K562 (cell line): ENCODE data around the gene CBLL2. TPM values are rescaled to one million over a fixed set of nuclear protein-coding genes. Genes with fewer than 3 reads are reported as not detected.

Experiments used
- ATAC-seq: fragments of 200-7000 bp; cut with Tn5 transposase; 3 replicates; pipeline ENCODE4 v1.9.1; 2020; ENCODE audit warnings: moderate library complexity
- BruUV-seq: library from RNA; stranded (reverse); fragments of 400-500 nt; replicated peaks from 2 replicates; lab custom pipeline; 2021; lab: Mats Ljungman, UMichigan
- CTCF ChIA-PET: fragments of 300-600 bp; formaldehyde crosslinking; extraction: SDS; loops from one replicate; lab custom pipeline; 2021; ENCODE audit warnings: low intra/inter-chr PET ratio; lab: Yijun Ruan, JAX
- POLR2A ChIA-PET: fragments of 300-600, 350-650 bp; sonication (Branson Sonifier 250); formaldehyde crosslinking; extraction: SDS; loops from one replicate; lab custom pipeline; 2021; ENCODE audit warnings: antibody characterized with exemption, inconsistent platforms; lab: Yijun Ruan, JAX
- DNase-seq, 4 experiments: peaks; one replicate each; pipeline versions ENCODE4 v3.0.0 to v3.0.0-alpha.2; 2011 to 2018; ENCODE audit warnings: low spot score in 3 of 4, mixed read lengths in 3 of 4; ENCODE audit errors: extremely low read depth in 1 of 4
- FAIRE-seq: peaks from 2 replicates; lab custom pipeline; 2011; peaks lifted over from hg19 to GRCh38; lab: Jason Lieb, UNC
- H2AFZ ChIP-seq: 2 replicates; pipeline ENCODE4 v1.6.0; 2011; ENCODE audit warnings: low read depth, low read length, control low read depth, inconsistent platforms
- H3K27ac ChIP-seq: fragments of 200-600 bp; 3 replicates; pipeline ENCODE4 v1.8.0; 2011; ENCODE audit warnings: low read depth, mild to moderate bottlenecking, control low read depth, inconsistent platforms, low read length, moderate library complexity, mixed read lengths; ENCODE audit errors: extremely low read depth
- H3K27me3 ChIP-seq, 2 experiments: fragments of 300-600 bp in 1 of 2; 2 replicates in 1 of 2; 3 replicates in 1 of 2; pipeline versions ENCODE4 v1.6.0 to v1.8.0; 2011; ENCODE audit warnings: inconsistent platforms in 2 of 2, low read length in 2 of 2, mild to moderate bottlenecking in 1 of 2, mixed read lengths in 1 of 2, moderate library complexity in 1 of 2; ENCODE audit not compliant: control insufficient read depth in 2 of 2, insufficient read depth in 2 of 2
- H3K36me3 ChIP-seq: fragments of 300-600 bp; 3 replicates; pipeline ENCODE4 v1.8.0; 2011; ENCODE audit warnings: mild to moderate bottlenecking, low read length, inconsistent platforms; ENCODE audit not compliant: control insufficient read depth, insufficient read depth
- H3K4me1 ChIP-seq, 2 experiments: fragments of 200-600 bp in 1 of 2; replicated peaks in 1 of 2; 2 replicates in 1 of 2; 3 replicates in 1 of 2; pipeline versions ENCODE4 v1.5.1 to v1.8.0; 2011; ENCODE audit warnings: inconsistent platforms in 2 of 2, low read length in 2 of 2, mild to moderate bottlenecking in 1 of 2, mixed read lengths in 1 of 2, moderate library complexity in 1 of 2; ENCODE audit not compliant: control insufficient read depth in 2 of 2, insufficient read depth in 2 of 2
- H3K4me2 ChIP-seq: 2 replicates; pipeline ENCODE4 v1.6.1; 2011; ENCODE audit warnings: low read length, control low read depth, inconsistent platforms, mixed read lengths; ENCODE audit not compliant: insufficient read depth
- H3K4me3 ChIP-seq: fragments of 200-600 bp; sonication (generic), shearing (Covaris generic); 2 replicates; pipeline ENCODE4 v1.5.1; 2016; ENCODE audit warnings: control low read depth, inconsistent platforms
- H3K79me2 ChIP-seq: fragments of 200-600 bp; 3 replicates; pipeline ENCODE4 v1.8.0; 2011; ENCODE audit warnings: low read length, inconsistent platforms; ENCODE audit not compliant: control insufficient read depth, insufficient read depth
- H3K9ac ChIP-seq, 2 experiments: 2 replicates each; pipeline versions ENCODE4 v1.6.0 to v1.6.1; 2011; ENCODE audit warnings: low read depth in 2 of 2, low read length in 2 of 2, control low read depth in 1 of 2, inconsistent platforms in 1 of 2, mild to moderate bottlenecking in 1 of 2, mixed read lengths in 1 of 2; ENCODE audit not compliant: insufficient read depth in 1 of 2
- H3K9me1 ChIP-seq: one replicate; pipeline ENCODE4 v1.6.0; 2011; ENCODE audit warnings: inconsistent platforms, mild to moderate bottlenecking, low read length, moderate library complexity; ENCODE audit not compliant: control insufficient read depth, insufficient read depth
- H3K9me3 ChIP-seq: replicated peaks from 2 replicates; pipeline ENCODE4 v1.5.1; 2011; ENCODE audit warnings: low read depth, low read length, inconsistent platforms; ENCODE audit not compliant: control insufficient read depth, insufficient read depth
- H4K20me1 ChIP-seq: replicated peaks from 2 replicates; pipeline ENCODE4 v1.6.1; 2011; ENCODE audit warnings: low read length, inconsistent platforms, mixed read lengths; ENCODE audit not compliant: control insufficient read depth, insufficient read depth
- EGR1 ChIP-seq: fragments of 450-650 bp; conservative IDR thresholded peaks from 2 replicates; pipeline ENCODE4 v1.6.1; 2017; ENCODE audit warnings: mild to moderate bottlenecking
- FOS ChIP-seq: IDR thresholded peaks from 3 replicates; pipeline ENCODE4 v1.6.1; 2011; ENCODE audit not compliant: insufficient read length; ENCODE audit errors: extremely low read depth
- HNRNPK ChIP-seq: fragments of 200-400 bp; formaldehyde crosslinking; IDR thresholded peaks from one replicate; pipeline ENCODE4 v1.6.1; 2018; ENCODE audit warnings: mild to moderate bottlenecking, low read depth, low read length; ENCODE audit not compliant: poor library complexity, severe bottlenecking
- IFI16 ChIP-seq: fragments of 250-450 bp; sonication (Bioruptor Pico); IDR thresholded peaks from 2 replicates; pipeline ENCODE4 v2.1.2; 2022; ENCODE audit warnings: mild to moderate bottlenecking, inconsistent platforms
- PHB2 ChIP-seq: fragments of 450-650 bp; IDR thresholded peaks from 2 replicates; pipeline ENCODE4 v1.6.1; 2017; ENCODE audit warnings: low read depth
- RCOR1 ChIP-seq, 2 experiments: IDR thresholded peaks; 2 replicates each; pipeline ENCODE4 v1.6.1; 2012; ENCODE audit warnings: low read depth in 2 of 2, low read length in 2 of 2, borderline replicate concordance in 1 of 2, improper control_type of control experiment in 1 of 2
- ZNF316 ChIP-seq: fragments of 450-650 bp; IDR thresholded peaks from 2 replicates; pipeline ENCODE4 v1.6.1; 2016
- ZNF347 ChIP-seq: fragments of 450-650 bp; formaldehyde crosslinking; IDR thresholded peaks from 2 replicates; pipeline ENCODE4 v1.4.0; 2020; ENCODE audit warnings: low read depth, mild to moderate bottlenecking, moderate library complexity
- whole genome bisulfite sequencing: fragments of 100-300 bp; shearing (Covaris generic); methylation state at CpG from one replicate; pipeline ENCODE4 v1.1.6; 2016; ENCODE audit warnings: low coverage, mixed read lengths; ENCODE audit not compliant: insufficient coverage; ENCODE audit errors: missing lambda C conversion rate; 5-methylcytosine and 5-hydroxymethylcytosine counted together
- in situ Hi-C: fragments of 300-500 bp; cut with MboI; formaldehyde crosslinking; loops from 4 replicates; pipeline ENCODE4 v1.15.0; 2018; ENCODE audit warnings: inconsistent platforms, mixed read lengths
- intact Hi-C: fragments of 100-400 bp; cut with micrococcal nuclease; formaldehyde crosslinking; loops from 2 replicates; pipeline ENCODE4 v1.14.2; 2022
- polyA plus RNA-seq, 8 experiments: library from polyadenylated mRNA; depleted of rRNA in 4 of 8; stranded (reverse) in 5 of 8; unstranded in 3 of 8; fragments of >200 nt; fragmentation: Nextera tagmentation in 2 of 8; fragmentation: Illumina TruSeq in 1 of 8; extraction: Ambion mirVana in 2 of 8; extraction: Trizol in 1 of 8; gene quantifications; 2 replicates each; pipeline versions ENCODE4 v1.2.1 to v1.2.3, GENCODE V29; 2011 to 2014; ENCODE audit warnings: inconsistent platforms in 1 of 8, missing spikeins in 1 of 8
- total RNA-seq, 7 experiments: library from RNA; depleted of rRNA in 6 of 7; stranded (reverse); fragments of >200 nt in 6 of 7; fragmentation: Illumina TruSeq in 2 of 7; extraction: Trizol in 2 of 7; gene quantifications; 2 replicates each; pipeline versions ENCODE4 v1.2.1 to v1.2.3, GENCODE V29; 2011 to 2021; ENCODE audit warnings: low replicate concordance in 1 of 7
- TF ChIP-seq, protein P1 (sequence below), 2 experiments: fragments of 450-650 bp; IDR thresholded peaks; 2 replicates each; pipeline ENCODE4 v1.6.1; 2016; ENCODE audit warnings: mild to moderate bottlenecking in 2 of 2, borderline replicate concordance in 1 of 2, low read depth in 1 of 2, moderate library complexity in 1 of 2

CBLL2 gene
- total and polyA plus RNA-seq, 9 of the 15 experiments (the other 6 are each of a cell fraction or from before 2014, with no cell fraction given), result not detected

DNA sequence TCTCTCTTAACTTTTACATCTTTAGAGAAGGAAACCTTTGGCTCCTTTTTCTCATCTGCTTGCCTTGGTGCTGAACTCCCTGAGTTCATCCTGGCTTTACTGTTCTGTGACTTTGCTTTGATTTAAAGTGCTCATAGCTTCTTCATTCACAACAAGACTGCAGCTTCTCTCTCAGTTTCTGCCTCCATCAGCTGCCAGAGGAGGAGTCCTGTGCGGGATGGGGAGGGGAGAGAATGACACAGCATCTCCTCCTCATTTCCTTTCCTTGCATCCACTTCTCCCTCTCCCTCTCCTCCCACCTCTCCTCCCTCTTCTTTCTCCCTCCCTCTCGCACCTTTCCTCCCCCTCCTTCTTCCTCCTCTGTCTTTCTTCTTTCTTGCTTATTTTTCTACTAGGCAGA lies 42.0 kb downstream of the CBLL2 start (continued):
- TF ChIP-seq, protein P1, sequence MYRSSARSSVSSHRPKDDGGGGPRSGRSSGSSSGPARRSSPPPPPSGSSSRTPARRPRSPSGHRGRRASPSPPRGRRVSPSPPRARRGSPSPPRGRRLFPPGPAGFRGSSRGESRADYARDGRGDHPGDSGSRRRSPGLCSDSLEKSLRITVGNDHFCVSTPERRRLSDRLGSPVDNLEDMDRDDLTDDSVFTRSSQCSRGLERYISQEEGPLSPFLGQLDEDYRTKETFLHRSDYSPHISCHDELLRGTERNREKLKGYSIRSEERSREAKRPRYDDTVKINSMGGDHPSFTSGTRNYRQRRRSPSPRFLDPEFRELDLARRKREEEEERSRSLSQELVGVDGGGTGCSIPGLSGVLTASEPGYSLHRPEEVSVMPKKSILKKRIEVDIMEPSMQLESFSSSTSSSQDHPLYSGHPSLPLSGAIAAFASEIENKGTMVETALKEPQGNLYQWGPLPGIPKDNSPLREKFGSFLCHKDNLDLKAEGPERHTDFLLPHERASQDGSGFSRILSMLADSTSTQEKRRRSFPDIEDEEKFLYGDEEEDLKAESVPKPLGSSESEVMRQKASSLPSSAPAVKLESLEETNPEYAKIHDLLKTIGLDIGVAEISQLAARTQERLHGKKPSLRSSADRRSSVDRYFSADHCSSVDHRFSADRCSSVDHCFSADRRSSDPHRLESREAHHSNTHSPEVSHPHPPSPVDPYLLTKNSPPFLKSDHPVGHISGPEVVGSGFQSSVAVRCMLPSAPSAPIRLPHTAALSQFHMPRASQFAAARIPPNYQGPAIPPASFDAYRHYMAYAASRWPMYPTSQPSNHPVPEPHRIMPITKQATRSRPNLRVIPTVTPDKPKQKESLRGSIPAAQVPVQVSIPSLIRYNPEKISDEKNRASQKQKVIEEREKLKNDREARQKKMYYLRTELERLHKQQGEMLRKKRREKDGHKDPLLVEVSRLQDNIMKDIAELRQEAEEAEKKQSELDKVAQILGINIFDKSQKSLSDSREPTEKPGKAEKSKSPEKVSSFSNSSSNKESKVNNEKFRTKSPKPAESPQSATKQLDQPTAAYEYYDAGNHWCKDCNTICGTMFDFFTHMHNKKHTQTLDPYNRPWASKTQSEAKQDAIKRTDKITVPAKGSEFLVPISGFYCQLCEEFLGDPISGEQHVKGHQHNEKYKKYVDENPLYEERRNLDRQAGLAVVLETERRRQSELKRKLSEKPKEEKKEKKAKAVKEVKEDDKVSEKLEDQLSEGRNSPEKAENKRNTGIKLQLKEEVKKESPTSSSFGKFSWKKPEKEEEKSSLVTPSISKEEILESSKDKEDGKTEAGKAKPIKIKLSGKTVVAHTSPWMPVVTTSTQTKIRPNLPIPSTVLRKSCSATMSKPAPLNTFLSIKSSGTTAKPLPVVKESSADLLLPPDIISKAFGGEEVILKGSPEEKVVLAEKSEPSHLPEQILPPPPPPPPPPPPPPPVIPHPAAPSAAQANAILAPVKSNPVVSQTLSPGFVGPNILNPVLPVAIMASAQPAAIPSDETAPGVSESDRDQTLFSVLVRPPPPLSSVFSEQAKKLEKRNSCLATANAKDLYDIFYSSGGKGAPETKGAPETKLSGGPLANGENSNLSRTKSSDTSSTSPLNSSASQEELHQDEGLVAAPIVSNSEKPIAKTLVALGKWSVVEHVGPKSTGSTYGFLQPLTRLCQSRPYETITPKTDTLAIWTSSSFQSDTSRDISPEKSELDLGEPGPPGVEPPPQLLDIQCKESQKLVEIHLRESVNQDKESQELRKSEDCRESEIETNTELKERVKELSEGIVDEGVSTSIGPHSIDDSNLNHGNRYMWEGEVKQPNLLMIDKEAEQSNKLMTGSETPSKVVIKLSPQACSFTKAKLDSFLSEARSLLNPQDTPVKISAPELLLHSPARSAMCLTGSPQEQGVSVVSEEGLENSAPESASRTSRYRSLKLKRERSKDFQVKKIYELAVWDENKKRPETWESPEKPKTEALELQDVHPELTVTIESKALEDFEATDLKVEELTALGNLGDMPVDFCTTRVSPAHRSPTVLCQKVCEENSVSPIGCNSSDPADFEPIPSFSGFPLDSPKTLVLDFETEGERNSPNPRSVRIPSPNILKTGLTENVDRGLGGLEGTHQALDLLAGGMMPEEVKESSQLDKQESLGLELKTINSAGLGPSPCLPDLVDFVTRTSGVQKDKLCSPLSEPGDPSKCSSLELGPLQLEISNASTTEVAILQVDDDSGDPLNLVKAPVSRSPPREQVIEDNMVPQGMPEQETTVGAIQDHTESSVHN (IDR thresholded peaks at IDR 0.05; ENCODE audit: borderline replicate concordance in 1 of 2, low read depth in 1 of 2), result no peak

DNA sequence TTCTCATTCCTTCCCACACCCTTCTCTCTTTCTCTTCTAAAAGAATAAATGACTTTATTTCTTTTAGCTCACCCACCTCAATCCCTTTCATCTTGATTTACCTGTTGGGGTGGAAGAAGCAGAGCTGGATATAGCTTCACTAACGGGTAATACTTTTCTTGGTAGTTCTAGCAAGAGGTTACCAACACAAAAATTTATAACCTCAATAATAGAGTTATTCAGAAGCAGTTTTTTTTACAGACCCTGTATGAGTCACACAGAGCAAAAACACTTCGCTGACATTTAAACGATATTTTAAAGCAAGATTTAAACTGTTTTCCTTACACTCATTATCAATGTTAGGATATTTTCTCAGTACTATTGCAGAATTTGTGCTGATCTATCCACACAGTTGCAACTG lies 42.4 kb downstream of the CBLL2 start:
- no peak overlapping the region for H3K9ac ChIP-seq
- in situ Hi-C loops (no loop called here), intact Hi-C loops (no loop called here)
- WGBS, result 0% methylated on average over 3 of the region's 3 CpGs
- no peaks in the 10 kb centered on the region for H4K20me1 ChIP-seq
- no peak overlapping the region for H3K4me2 ChIP-seq
- BruUV-seq, result no TSS peak
- no peak overlapping the region for H3K27ac ChIP-seq
- ATAC-seq, result no peak
- TF ChIP-seq ZNF347 (CRISPR knock-in tag) (no peak), HNRNPK (no peak), FOS (no peak), EGR1 (no peak), RCOR1 (IDR thresholded peaks at IDR 0.05; ENCODE audit: borderline replicate concordance in 1 of 2, low read depth in 2 of 2, low read length in 2 of 2) (no peak), ZNF316 (no peak), PHB2 (no peak), IFI16 (no peak)
- H3K27me3 ChIP-seq, result no peaks in the 10 kb centered on the region
- no peak overlapping the region for H2AFZ ChIP-seq
- H3K79me2 ChIP-seq, result no peaks in the 10 kb centered on the region
- H3K9me1 ChIP-seq, result no peaks in the 10 kb centered on the region
- H3K9me3 ChIP-seq, result no peaks in the 10 kb centered on the region
- no peak overlapping the region for H3K4me3 ChIP-seq
- H3K36me3 ChIP-seq, result no peaks in the 10 kb centered on the region
- FAIRE-seq, result no peak
- no peak for DNase-seq
- CTCF ChIA-PET, result no interaction called here
- POLR2A ChIA-PET, result no interaction called here
- H3K4me1 ChIP-seq, result no peaks in the 10 kb centered on the region
